AG10803 (cell line): ENCODE results near the gene RCN1.

Experiments used
- DNase-seq: peaks from one replicate; pipeline ENCODE4 v3.0.0; 2010; ENCODE audit warnings: low read depth
- H3K4me3 ChIP-seq: 2 replicates; pipeline ENCODE4 v1.5.1; 2011; ENCODE audit warnings: mild to moderate bottlenecking, low read length, control low read depth
- CTCF ChIP-seq: conservative IDR thresholded peaks from 2 replicates; pipeline ENCODE4 v1.5.1; 2011; ENCODE audit warnings: mild to moderate bottlenecking, low read length, control low read depth, inconsistent platforms

RCN1 gene

GRCh38 chr11:32152821-32153220, 61.9 kb downstream of the RCN1 start:
- no peak for TF ChIP-seq CTCF
- no peak overlapping the region for H3K4me3 ChIP-seq
- no peak for DNase-seq

GRCh38 chr11:32153747-32154146, 62.9 kb downstream of the RCN1 start:
- H3K4me3 ChIP-seq = no peak overlapping the region
- TF ChIP-seq CTCF = no peak
- no peak for DNase-seq

DNA sequence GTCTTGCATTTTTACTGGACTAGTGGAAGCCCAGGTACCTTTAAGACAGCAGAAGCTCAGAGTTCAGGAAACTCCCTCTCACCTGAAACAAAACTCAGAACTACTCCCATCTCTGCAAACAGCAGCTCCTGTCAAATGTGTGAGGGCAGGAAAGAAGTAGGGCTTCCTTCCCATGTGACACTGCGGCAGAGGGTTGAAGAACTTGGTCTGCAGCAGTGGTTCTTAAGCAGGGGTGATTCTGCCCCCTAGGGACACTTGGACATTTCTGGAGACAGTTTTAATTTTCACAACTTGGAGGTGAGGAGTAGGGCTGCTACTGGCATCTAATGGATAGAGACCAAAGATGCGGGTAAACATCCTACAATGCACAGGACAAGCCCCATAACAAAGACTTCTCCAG, 63.4 kb downstream of the RCN1 start:
- TF ChIP-seq CTCF = peak; percentile 21; the same call in 1 of the 2 replicates
- peak; percentile 30 for DNase-seq
- H3K4me3 ChIP-seq = no peak overlapping the region
